ENCODE measurements around the gene SH3PXD2B. TPM values are rescaled to one million over a fixed set of nuclear protein-coding genes. Genes with fewer than 3 reads are reported as not detected.
A peak's percentile ranks its signal among the peaks of the same experiment; 100 is the strongest.

SH3PXD2B gene
- total RNA-seq, 1 donor from 2014 or later = 60.8 TPM

DNA sequence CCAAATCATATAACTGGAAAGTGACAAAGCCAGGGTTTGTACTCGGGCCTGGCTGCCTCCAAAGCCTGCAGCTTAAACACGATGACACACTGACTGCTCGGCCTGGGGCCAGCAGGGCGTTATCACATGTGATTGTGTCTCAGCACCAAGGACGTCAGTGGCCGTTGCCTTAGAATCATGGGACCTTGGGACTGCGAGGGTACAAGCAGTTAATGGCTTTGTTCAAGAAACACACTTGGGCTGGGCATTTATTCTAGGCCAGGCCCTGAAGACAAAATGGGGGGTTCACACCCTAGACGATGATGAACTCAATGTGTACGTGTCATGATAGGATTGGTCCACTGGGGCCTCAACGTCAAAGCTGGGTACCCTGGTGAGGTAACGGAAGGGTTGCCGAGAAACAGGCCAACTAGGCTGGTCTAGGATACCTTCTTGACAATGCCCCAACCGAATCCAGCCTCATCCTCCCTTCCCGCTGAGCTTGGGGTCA lies 13.0 kb downstream of the SH3PXD2B start:
- H3K4me1 ChIP-seq = peaks cover 17 to 62% of the 10 kb centered on the region in 2 donors
- DNase-seq (ENCODE audit: low spot score in 2 of 2) = no peak
- intact Hi-C loops (cut with DNase I) = no loop called here

DNA sequence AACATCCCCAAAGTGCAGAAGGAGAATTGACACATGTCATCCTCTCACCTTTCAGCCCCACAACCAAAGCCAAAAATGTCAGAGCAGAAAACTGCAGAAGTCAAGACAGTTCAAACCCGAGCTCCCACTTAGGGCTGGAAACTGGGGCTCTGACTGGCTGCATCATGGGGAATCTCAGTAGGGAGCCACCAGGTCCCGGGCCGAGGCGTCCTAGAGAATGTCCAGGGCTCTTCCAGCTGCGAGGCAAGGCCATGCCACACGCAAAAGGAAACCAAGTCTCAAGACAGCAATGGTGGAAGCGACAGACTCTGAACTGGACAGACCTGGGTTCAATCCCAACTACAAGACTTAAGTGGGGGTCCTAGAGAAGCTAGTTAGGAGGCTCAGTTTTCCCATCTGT lies 13.8 kb downstream of the SH3PXD2B start:
- H3K27me3 ChIP-seq = no peaks in the 10 kb centered on the region
- no peaks in the 10 kb centered on the region for H3K9me3 ChIP-seq
- intact Hi-C loops (cut with DNase I) = no loop called here
- peaks cover 15 to 54% of the 10 kb centered on the region in 2 donors for H3K4me1 ChIP-seq
- peaks cover 6 to 9% of the 10 kb centered on the region in 2 donors for H3K36me3 ChIP-seq
- no peak for TF ChIP-seq CTCF (IDR thresholded peaks at IDR 0.05)
- no peak for DNase-seq (ENCODE audit: low spot score in 2 of 2)
- no peak overlapping the region for H3K4me3 ChIP-seq
- H3K27ac ChIP-seq = peak overlapping the region; percentile 38 to 53

More for the DNA sequence above, 13.0 kb downstream of the SH3PXD2B start:
- Histone ChIP-seq H3K36me3 (peaks cover 0 to 5% of the 10 kb centered on the region in 2 donors), H3K4me3 (no peak overlapping the region), H3K27me3 (no peaks in the 10 kb centered on the region), H3K27ac (no peak overlapping the region), H3K9me3 (no peaks in the 10 kb centered on the region)
- TF ChIP-seq CTCF (IDR thresholded peaks at IDR 0.05) = no peak

GRCh38 chr5:172439785-172440477 lies 14.4 kb downstream of the SH3PXD2B start:
- Histone ChIP-seq H3K4me3 (no peak overlapping the region), H3K4me1 (peaks cover 15 to 48% of the 10 kb centered on the region in 2 donors), H3K36me3 (peaks cover 6 to 9% of the 10 kb centered on the region in 2 donors), H3K9me3 (no peaks in the 10 kb centered on the region), H3K27me3 (no peaks in the 10 kb centered on the region), H3K27ac (peak overlapping the region; percentile 38 to 53)
- intact Hi-C loops (cut with DNase I) = no loop called here
- no peak for TF ChIP-seq CTCF (IDR thresholded peaks at IDR 0.05)
- peak in 1 of 2 donors; percentile 80 for DNase-seq (ENCODE audit: low spot score in 2 of 2)

GRCh38 chr5:172438319-172438668 lies 16.0 kb downstream of the SH3PXD2B start:
- intact Hi-C loops (cut with DNase I) = no loop called here
- no peak for TF ChIP-seq CTCF (IDR thresholded peaks at IDR 0.05)
- no peaks in the 10 kb centered on the region for H3K9me3 ChIP-seq
- H3K27me3 ChIP-seq = no peaks in the 10 kb centered on the region
- peaks cover 10 to 34% of the 10 kb centered on the region in 2 donors for H3K4me1 ChIP-seq
- peaks cover 6 to 9% of the 10 kb centered on the region in 2 donors for H3K36me3 ChIP-seq
- peak overlapping the region; percentile 0 to 16 for H3K27ac ChIP-seq
- no peak overlapping the region for H3K4me3 ChIP-seq
- DNase-seq (ENCODE audit: low spot score in 2 of 2) = no peak

DNA sequence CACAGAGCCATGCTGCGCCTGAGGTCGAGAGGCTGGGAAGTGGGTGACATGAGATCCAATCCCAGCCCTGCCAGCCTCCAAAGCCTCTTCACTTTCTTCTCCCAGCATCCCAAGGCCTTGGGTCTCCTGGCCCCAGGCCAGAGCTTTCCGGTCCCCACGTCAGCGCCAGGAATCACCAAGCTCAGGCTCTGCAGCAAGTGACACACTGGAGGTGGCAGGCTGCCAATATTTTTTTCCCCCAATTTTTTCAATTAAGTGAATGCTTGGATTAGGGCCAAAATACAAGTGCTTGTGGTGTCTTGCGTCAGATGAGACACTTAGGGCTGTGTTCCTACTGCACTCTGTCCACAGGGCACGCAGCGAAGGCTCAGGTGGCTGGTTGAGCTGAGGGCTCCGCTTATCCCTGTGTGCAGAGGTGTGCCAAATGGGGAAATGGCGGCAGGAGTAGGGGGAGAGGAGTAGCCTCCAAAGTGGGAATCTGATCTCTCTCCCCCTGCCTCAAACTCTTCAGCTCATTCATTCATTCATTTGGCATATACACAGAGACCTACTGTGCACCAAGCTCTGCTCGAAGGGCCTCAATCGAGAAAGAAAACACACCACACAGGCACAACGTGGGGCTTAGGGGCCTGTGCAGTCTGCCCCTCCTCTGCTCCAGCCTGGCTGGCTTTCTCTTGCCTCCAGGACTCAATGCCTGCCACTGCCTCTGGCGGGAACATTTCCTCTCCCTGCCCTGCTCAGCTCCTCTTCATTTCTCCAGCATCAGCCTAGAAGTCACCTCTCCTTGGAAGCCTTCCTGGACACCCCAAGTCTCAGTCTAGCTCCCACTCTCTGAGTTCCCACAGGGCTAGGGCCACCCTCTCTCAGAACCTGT lies 16.6 kb downstream of the SH3PXD2B start:
- peak overlapping the region; percentile 0 to 53 for H3K27ac ChIP-seq
- intact Hi-C loops (cut with DNase I) = no loop called here
- TF ChIP-seq CTCF (IDR thresholded peaks at IDR 0.05) = no peak
- H3K9me3 ChIP-seq = no peaks in the 10 kb centered on the region
- H3K4me1 ChIP-seq = peaks cover 6 to 29% of the 10 kb centered on the region in 2 donors
- H3K4me3 ChIP-seq = no peak overlapping the region
- H3K36me3 ChIP-seq = peaks cover 6 to 9% of the 10 kb centered on the region in 2 donors
- H3K27me3 ChIP-seq = no peaks in the 10 kb centered on the region
- DNase-seq (ENCODE audit: low spot score in 2 of 2) = peak in 1 of 2 donors; percentile 89
